Fibroblast of lung (primary cell): Measurements from ENCODE around the gene RAB35. TPM values are rescaled to one million over a fixed set of nuclear protein-coding genes. Genes with fewer than 3 reads are reported as not detected.

Experiments used
- DNase-seq, 2 donors: peaks; one replicate each; pipeline versions ENCODE4 v3.0.0 to v3.0.0-alpha.2; 2010; ENCODE audit warnings: low read depth in 2 of 2
- H2AFZ ChIP-seq: 2 replicates; pipeline ENCODE4 v1.5.1; 2012; ENCODE audit warnings: low read length, control low read depth, inconsistent platforms
- H3K27ac ChIP-seq: 2 replicates; pipeline ENCODE4 v1.5.1; 2011; ENCODE audit warnings: low read length, control low read depth; ENCODE audit not compliant: insufficient read depth
- H3K27me3 ChIP-seq: 2 replicates; pipeline ENCODE4 v1.5.1; 2011; ENCODE audit warnings: mild to moderate bottlenecking, low read length; ENCODE audit not compliant: control insufficient read depth, insufficient read depth
- H3K36me3 ChIP-seq: 2 replicates; pipeline ENCODE4 v1.5.1; 2011; ENCODE audit warnings: low read length; ENCODE audit not compliant: control insufficient read depth, insufficient read depth
- H3K4me1 ChIP-seq: 2 replicates; pipeline ENCODE4 v1.5.1; 2011; ENCODE audit warnings: low read length; ENCODE audit not compliant: control insufficient read depth, insufficient read depth; ENCODE audit errors: extremely low read depth
- H3K4me2 ChIP-seq: 2 replicates; pipeline ENCODE4 v1.5.1; 2011; ENCODE audit warnings: low read length, control low read depth; ENCODE audit not compliant: insufficient read depth; ENCODE audit errors: extremely low read depth
- H3K4me3 ChIP-seq, 4 experiments: fragments of 200-600 bp in 1 of 4; sonication (generic) in 1 of 4; replicated peaks in 1 of 4; 2 replicates each; pipeline ENCODE4 v1.5.1; 2011 to 2016; ENCODE audit warnings: low read length in 4 of 4, low read depth in 3 of 4, mild to moderate bottlenecking in 3 of 4, control low read depth in 2 of 4, inconsistent platforms in 1 of 4, mixed read lengths in 1 of 4; ENCODE audit not compliant: insufficient read depth in 1 of 4; ENCODE audit errors: control extremely low read depth in 1 of 4
- H3K79me2 ChIP-seq: 2 replicates; pipeline ENCODE4 v1.5.1; 2012; ENCODE audit warnings: mild to moderate bottlenecking, low read length, inconsistent platforms; ENCODE audit not compliant: control insufficient read depth, insufficient read depth
- H3K9ac ChIP-seq: 2 replicates; pipeline ENCODE4 v1.5.1; 2011; ENCODE audit warnings: mild to moderate bottlenecking, low read length, control low read depth; ENCODE audit not compliant: insufficient read depth
- H3K9me3 ChIP-seq: 2 replicates; pipeline ENCODE4 v1.5.1; 2012; ENCODE audit warnings: low read depth, low read length; ENCODE audit not compliant: control insufficient read depth, insufficient read depth
- H4K20me1 ChIP-seq: 2 replicates; pipeline ENCODE4 v1.5.1; 2011; ENCODE audit warnings: low read length; ENCODE audit not compliant: control insufficient read depth, insufficient read depth; ENCODE audit errors: extremely low read depth
- EZH2 ChIP-seq: IDR thresholded peaks from 2 replicates; pipeline ENCODE4 v1.5.1; 2012; ENCODE audit warnings: low read length, control low read depth, mild to moderate bottlenecking; ENCODE audit errors: missing control alignments
- polyA plus RNA-seq, 2 donors: library from polyadenylated mRNA; depleted of rRNA in 1 of 2; stranded (reverse) in 1 of 2; unstranded in 1 of 2; fragments of >200 nt; gene quantifications; 2 replicates each; pipeline ENCODE4 v1.2.1, GENCODE V29; 2011 to 2012; ENCODE audit warnings: missing spikeins in 1 of 2
- total RNA-seq: library from RNA; depleted of rRNA; stranded (reverse); fragments of >200 nt; gene quantifications from 2 replicates; pipeline ENCODE4 v1.2.1, GENCODE V29; 2014
- TF ChIP-seq, protein P1 (sequence below), 2 donors: IDR thresholded peaks in 1 of 2; conservative IDR thresholded peaks in 1 of 2; 1 replicate in 1 of 2; 2 replicates in 1 of 2; pipeline ENCODE4 v1.5.1; 2011 to 2012; ENCODE audit warnings: low read length in 2 of 2, control low read depth in 1 of 2, inconsistent platforms in 1 of 2, low read depth in 1 of 2, mild to moderate bottlenecking in 1 of 2

The RAB35 gene
- total and polyA plus RNA-seq, 2 donors (not counting 1 experiment from before 2014, with no cell fraction given) = 29.7 to 51.4 TPM

DNA sequence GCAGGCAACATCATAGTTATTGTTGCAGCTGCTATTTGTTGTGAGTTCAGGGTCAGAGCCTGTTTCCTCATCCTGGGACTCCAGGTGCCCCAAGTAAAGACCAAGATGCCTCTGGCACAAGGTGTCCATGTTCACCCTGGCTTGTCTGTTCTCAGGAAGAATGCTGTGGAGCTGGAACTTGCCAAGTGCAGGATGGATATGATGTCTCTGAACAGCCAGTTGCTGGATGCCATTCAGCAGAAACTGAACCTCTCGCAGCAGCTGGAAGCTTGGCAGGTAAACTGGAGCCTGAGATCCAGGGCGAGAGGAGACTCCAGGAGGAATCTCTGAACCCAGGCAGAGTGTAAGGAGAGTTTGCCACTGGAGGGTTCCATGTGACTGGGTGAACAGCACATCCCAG is 26.8 kb downstream of the RAB35 start:
- Histone ChIP-seq H3K4me3 (no peak overlapping the region), H3K9ac (no peak overlapping the region), H3K79me2 (no peaks in the 10 kb centered on the region), H3K4me1 (no peaks in the 10 kb centered on the region), H2AFZ (no peak overlapping the region), H3K36me3 (peaks cover 4% of the 10 kb centered on the region), H3K4me2 (no peak overlapping the region), H3K27ac (no peak overlapping the region), H4K20me1 (no peaks in the 10 kb centered on the region), H3K9me3 (no peaks in the 10 kb centered on the region), H3K27me3 (no peaks in the 10 kb centered on the region)
- DNase-seq = no peak
- TF ChIP-seq EZH2 = no peak
- TF ChIP-seq, protein P1, sequence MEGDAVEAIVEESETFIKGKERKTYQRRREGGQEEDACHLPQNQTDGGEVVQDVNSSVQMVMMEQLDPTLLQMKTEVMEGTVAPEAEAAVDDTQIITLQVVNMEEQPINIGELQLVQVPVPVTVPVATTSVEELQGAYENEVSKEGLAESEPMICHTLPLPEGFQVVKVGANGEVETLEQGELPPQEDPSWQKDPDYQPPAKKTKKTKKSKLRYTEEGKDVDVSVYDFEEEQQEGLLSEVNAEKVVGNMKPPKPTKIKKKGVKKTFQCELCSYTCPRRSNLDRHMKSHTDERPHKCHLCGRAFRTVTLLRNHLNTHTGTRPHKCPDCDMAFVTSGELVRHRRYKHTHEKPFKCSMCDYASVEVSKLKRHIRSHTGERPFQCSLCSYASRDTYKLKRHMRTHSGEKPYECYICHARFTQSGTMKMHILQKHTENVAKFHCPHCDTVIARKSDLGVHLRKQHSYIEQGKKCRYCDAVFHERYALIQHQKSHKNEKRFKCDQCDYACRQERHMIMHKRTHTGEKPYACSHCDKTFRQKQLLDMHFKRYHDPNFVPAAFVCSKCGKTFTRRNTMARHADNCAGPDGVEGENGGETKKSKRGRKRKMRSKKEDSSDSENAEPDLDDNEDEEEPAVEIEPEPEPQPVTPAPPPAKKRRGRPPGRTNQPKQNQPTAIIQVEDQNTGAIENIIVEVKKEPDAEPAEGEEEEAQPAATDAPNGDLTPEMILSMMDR (conservative IDR thresholded peaks at IDR 0.05 in 1 of 2, IDR thresholded peaks at IDR 0.05 in 1 of 2; ENCODE audit: low read depth in 1 of 2, low read length in 2 of 2) = no peak

DNA sequence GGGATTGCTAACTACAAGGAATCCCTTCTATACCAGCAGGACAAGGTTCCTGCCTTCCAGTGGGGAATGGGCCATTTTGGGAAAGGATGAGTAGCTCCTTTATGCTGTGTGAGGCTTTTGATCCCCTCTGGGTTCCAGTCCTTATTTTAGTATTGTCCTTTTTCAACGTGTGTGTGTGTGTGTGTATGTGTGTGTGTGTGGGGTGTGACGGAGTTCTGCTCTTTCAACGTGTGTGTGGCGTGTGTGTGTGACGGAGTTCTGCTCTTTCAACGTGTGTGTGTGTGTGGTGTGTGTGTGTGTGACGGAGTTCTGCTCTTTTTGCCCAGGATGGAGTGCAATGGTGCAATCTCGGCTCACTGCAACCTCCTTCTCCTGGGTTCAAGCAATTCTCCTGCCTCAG is 27.4 kb downstream of the RAB35 start:
- Histone ChIP-seq H3K4me2 (no peak overlapping the region), H3K27me3 (no peaks in the 10 kb centered on the region), H4K20me1 (no peaks in the 10 kb centered on the region), H3K79me2 (no peaks in the 10 kb centered on the region), H3K4me1 (no peaks in the 10 kb centered on the region), H3K4me3 (no peak overlapping the region), H3K36me3 (peaks cover 3% of the 10 kb centered on the region), H3K9me3 (no peaks in the 10 kb centered on the region), H2AFZ (no peak overlapping the region), H3K9ac (no peak overlapping the region), H3K27ac (no peak overlapping the region)
- TF ChIP-seq, protein P1 (conservative IDR thresholded peaks at IDR 0.05 in 1 of 2, IDR thresholded peaks at IDR 0.05 in 1 of 2; ENCODE audit: low read depth in 1 of 2, low read length in 2 of 2) = no peak
- no peak for TF ChIP-seq EZH2
- DNase-seq = peak in 1 of 2 donors; percentile 9

DNA sequence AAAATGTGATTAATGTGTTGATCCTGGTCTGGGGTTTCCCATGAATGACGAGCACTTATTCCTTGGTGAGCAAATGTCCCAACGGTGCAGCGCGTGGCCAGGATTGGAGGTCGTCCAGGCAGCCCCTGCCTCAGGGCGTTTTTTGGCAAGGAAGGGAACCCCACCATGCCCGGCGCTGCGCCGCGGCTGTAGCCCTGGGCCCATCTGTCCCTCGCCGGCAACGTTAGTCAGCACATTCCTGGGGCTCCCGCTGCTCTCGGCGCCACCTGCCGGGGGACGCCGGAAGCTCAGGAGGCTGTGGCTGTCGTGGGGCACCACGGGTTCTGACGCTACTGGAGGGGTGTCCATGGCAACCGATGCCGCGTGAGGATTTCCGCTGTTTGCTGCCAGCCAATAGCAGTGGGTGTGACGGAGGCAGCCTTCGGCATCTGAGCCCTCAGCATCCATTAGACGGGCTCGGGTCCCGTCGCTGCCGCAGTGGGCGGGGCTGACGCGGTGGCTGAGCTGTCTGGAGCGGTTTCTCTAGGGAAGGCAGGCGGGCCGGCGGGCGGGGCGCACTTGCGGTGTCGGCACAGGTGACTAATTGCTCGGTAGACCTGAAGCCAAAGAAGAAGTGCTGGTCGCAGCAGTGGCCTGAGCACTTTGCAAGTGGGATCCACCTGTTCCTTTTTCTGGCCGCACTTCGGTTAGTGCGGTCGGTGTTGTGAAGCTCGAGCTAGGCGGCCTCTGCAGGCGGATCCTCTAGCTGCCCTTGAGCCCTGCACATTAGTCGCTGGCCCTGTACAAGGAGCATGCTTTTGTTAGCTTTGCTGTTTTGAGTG is 29.5 kb downstream of the RAB35 start:
- Histone ChIP-seq H3K79me2 (no peaks in the 10 kb centered on the region), H3K4me1 (no peaks in the 10 kb centered on the region), H3K27me3 (no peaks in the 10 kb centered on the region), H3K27ac (peak overlapping the region; percentile 7), H3K9me3 (no peaks in the 10 kb centered on the region), H2AFZ (peak overlapping the region; percentile 43), H3K4me3 (peak overlapping the region; percentile 19 to 62 (median 51)), H3K4me2 (peak overlapping the region; percentile 64), H3K9ac (peak overlapping the region; percentile 50), H3K36me3 (peaks cover 2% of the 10 kb centered on the region), H4K20me1 (no peaks in the 10 kb centered on the region)
- no peak for TF ChIP-seq EZH2
- TF ChIP-seq, protein P1 (conservative IDR thresholded peaks at IDR 0.05 in 1 of 2, IDR thresholded peaks at IDR 0.05 in 1 of 2; ENCODE audit: low read depth in 1 of 2, low read length in 2 of 2) = peak; percentile 84 to 96
- peak; percentile 98 for DNase-seq
